Measurements from ENCODE around the gene ZNF525. TPM values are rescaled to one million over a fixed set of nuclear protein-coding genes. Genes with fewer than 3 reads are reported as not detected.
"Not testable (repeated sequence)": the region's sequence is repeated elsewhere in the genome, so short reads cannot be mapped to it uniquely, and the experiment has no call there.

The ZNF525 gene
- total RNA-seq, 1 donor from 2014 or later, result 12.6 TPM

DNA sequence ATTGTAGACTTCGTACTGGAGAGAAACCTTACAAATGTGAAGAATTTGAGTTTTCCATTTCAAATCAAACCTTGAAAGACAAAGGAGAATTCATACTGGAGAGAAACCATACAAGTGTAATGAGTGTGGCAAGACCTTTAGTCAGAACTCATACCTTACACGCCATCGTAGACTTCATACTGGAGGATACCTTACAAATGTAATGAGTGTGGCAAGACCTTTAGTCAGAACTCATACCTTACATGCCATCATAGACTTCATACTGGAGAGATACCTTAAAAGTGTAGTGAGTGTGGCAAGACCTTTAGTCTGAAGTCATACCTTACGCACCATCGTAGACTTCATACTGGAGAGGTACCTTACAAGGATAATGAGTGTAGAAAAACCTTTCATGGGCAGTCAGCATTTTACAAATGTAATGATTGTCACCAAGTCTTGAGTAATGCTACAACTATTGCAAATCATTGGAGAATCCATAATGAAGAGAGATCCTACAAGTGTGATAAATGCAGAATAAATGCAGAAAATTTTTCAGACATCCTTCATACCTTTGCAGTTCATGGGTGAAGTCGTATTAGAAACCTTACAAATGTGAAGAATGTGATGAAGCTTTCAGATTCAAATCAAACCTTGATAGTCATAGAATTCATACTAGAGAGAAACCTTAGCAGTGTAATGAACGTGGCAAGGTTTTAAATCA lies 44.1 kb downstream of the ZNF525 start:
- Histone ChIP-seq H3K27me3 (ENCODE audit: control insufficient read depth, insufficient read depth, low read length) (no peaks in the 10 kb centered on the region), H3K4me3 (ENCODE audit: low read depth, low read length) (no peak overlapping the region), H3K36me3 (ENCODE audit: control insufficient read depth, insufficient read depth, low read length) (peaks cover 6% of the 10 kb centered on the region)
- no peak for FAIRE-seq
- TF ChIP-seq CTCF (IDR thresholded peaks at IDR 0.05; ENCODE audit: insufficient read depth, low read length, severe bottlenecking), result no peak
- no peak for DNase-seq (ENCODE audit: low read depth)

GRCh38 chr19:53420520-53421315 lies 55.2 kb downstream of the ZNF525 start:
- not testable (repeated sequence) for H3K4me3 ChIP-seq (ENCODE audit: low read depth, low read length); H3K36me3 ChIP-seq (ENCODE audit: control insufficient read depth, insufficient read depth, low read length); FAIRE-seq; DNase-seq (ENCODE audit: low read depth); H3K27me3 ChIP-seq (ENCODE audit: control insufficient read depth, insufficient read depth, low read length)

DNA sequence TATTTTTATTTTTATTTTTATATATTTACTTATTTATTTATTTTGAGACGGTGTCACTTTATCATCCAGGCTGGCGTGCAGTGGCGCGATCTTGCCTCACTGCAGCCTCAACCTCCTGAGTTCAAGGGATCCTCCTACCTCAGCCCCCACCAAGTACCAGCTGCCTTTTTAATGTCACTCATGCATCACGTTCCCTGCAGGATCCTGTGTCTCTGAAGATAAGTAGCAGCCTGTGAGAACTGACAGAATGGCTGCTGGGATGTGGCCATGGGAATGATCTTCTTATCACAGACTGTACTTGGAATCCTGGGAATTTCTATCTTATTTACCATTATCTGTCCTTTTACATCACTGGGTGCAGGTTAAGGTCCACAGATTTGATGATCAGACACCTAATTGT lies 57.0 kb downstream of the ZNF525 start:
- Histone ChIP-seq H3K4me3 (ENCODE audit: low read depth, low read length) (no peak overlapping the region), H3K36me3 (ENCODE audit: control insufficient read depth, insufficient read depth, low read length) (no peaks in the 10 kb centered on the region), H3K27me3 (ENCODE audit: control insufficient read depth, insufficient read depth, low read length) (no peaks in the 10 kb centered on the region)
- FAIRE-seq (no peak), DNase-seq (ENCODE audit: low read depth) (no peak)
- no peak for TF ChIP-seq CTCF (IDR thresholded peaks at IDR 0.05; ENCODE audit: insufficient read depth, low read length, severe bottlenecking)

- DNase-seq (ENCODE audit: low read depth); H3K27me3 ChIP-seq (ENCODE audit: control insufficient read depth, insufficient read depth, low read length); H3K4me3 ChIP-seq (ENCODE audit: low read depth, low read length); H3K36me3 ChIP-seq (ENCODE audit: control insufficient read depth, insufficient read depth, low read length): not testable (repeated sequence)
- FAIRE-seq, result peak; percentile 77
Observed at GRCh38 chr19:53423074-53423473, 57.6 kb downstream of the ZNF525 start.

- not testable (repeated sequence) for H3K27me3 ChIP-seq (ENCODE audit: control insufficient read depth, insufficient read depth, low read length); DNase-seq (ENCODE audit: low read depth); H3K36me3 ChIP-seq (ENCODE audit: control insufficient read depth, insufficient read depth, low read length); H3K4me3 ChIP-seq (ENCODE audit: low read depth, low read length)
- FAIRE-seq, result peak; percentile 98
Observed at GRCh38 chr19:53423680-53424079, 58.2 kb downstream of the ZNF525 start.

GRCh38 chr19:53424968-53425597 lies 59.6 kb downstream of the ZNF525 start:
- no peak overlapping the region for H3K4me3 ChIP-seq (ENCODE audit: low read depth, low read length)
- DNase-seq (ENCODE audit: low read depth) (peak; percentile 43), FAIRE-seq (no peak)
- peak; percentile 84 for TF ChIP-seq CTCF (IDR thresholded peaks at IDR 0.05; ENCODE audit: insufficient read depth, low read length, severe bottlenecking)
- no peaks in the 10 kb centered on the region for H3K36me3 ChIP-seq (ENCODE audit: control insufficient read depth, insufficient read depth, low read length)
- no peaks in the 10 kb centered on the region for H3K27me3 ChIP-seq (ENCODE audit: control insufficient read depth, insufficient read depth, low read length)

GRCh38 chr19:53431399-53432087 lies 66.0 kb downstream of the ZNF525 start, which contains the start of gene ZNF761:
ZNF761 (plus strand) TSS chr19:53431984; CDS start chr19:53447269, 15,285 bp downstream.
- peak; percentile 92 for DNase-seq (ENCODE audit: low read depth)
- Histone ChIP-seq H3K4me3 (ENCODE audit: low read depth, low read length) (peak within 1 kb of the TSS; percentile 83), H3K36me3 (ENCODE audit: control insufficient read depth, insufficient read depth, low read length) (peaks cover 1% of the 10 kb centered on the region), H3K27me3 (ENCODE audit: control insufficient read depth, insufficient read depth, low read length) (no peaks in the 10 kb centered on the region)
- TF ChIP-seq CTCF (IDR thresholded peaks at IDR 0.05; ENCODE audit: insufficient read depth, low read length, severe bottlenecking), result no peak
- FAIRE-seq, result no peak
